Measurements from ENCODE around the gene TIMM29. TPM values are rescaled to one million over a fixed set of nuclear protein-coding genes. Genes with fewer than 3 reads are reported as not detected.

The TIMM29 gene
- total and polyA plus RNA-seq, 9 of the 15 experiments (the other 6 are each of a cell fraction or from before 2014, with no cell fraction given): 2.4 to 29.4 (median 16.3) TPM

DNA sequence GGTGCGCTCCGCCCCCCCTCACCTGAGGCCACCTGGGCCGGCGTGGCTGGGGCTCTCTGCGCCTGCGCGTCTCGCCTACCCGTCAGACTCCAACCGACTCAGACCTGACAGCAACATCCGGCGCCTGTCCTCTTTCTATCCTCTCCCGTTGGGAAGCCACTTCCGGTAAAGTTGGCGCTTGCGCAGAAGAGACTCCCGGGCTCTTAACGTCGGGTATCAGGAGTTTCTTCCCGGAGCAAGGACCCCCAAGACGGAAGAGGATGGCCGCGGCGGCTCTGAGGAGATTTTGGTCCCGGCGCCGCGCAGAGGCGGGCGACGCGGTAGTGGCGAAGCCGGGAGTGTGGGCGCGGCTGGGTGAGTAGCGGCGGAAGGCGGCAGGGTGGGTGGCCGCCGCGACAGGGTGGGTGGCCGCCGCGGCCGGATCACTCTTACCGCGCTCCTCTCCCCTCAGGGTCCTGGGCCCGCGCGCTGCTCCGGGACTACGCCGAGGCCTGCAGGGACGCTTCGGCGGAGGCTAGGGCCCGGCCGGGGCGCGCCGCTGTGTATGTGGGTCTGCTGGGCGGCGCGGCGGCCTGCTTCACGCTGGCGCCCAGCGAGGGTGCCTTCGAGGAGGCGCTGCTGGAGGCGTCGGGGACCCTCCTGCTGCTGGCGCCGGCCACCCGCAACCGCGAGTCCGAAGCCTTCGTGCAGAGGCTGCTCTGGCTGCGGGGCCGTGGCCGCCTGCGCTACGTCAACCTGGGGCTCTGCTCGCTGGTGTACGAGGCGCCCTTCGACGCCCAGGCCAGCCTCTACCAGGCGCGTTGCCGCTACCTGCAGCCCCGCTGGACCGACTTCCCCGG, at the start of gene TIMM29, which contains the start of gene YIPF2 (continued):
- TF ChIP-seq, protein P1, sequence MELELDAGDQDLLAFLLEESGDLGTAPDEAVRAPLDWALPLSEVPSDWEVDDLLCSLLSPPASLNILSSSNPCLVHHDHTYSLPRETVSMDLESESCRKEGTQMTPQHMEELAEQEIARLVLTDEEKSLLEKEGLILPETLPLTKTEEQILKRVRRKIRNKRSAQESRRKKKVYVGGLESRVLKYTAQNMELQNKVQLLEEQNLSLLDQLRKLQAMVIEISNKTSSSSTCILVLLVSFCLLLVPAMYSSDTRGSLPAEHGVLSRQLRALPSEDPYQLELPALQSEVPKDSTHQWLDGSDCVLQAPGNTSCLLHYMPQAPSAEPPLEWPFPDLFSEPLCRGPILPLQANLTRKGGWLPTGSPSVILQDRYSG (tag; conservative IDR thresholded peaks at IDR 0.05; ENCODE audit: low read depth): no peak
- TF ChIP-seq DEAF1 (CRISPR knock-in tag; IDR thresholded peaks at IDR 0.05) (no peak), HDAC2 (IDR thresholded peaks at IDR 0.05) (peak; percentile 64; the same call in 1 of the 2 replicates), CHCHD3 (CRISPR knock-in tag; IDR thresholded peaks at IDR 0.05) (no peak), POLR2A (conservative IDR thresholded peaks at IDR 0.05) (peak; percentile 79)
- TF ChIP-seq, protein P2, sequence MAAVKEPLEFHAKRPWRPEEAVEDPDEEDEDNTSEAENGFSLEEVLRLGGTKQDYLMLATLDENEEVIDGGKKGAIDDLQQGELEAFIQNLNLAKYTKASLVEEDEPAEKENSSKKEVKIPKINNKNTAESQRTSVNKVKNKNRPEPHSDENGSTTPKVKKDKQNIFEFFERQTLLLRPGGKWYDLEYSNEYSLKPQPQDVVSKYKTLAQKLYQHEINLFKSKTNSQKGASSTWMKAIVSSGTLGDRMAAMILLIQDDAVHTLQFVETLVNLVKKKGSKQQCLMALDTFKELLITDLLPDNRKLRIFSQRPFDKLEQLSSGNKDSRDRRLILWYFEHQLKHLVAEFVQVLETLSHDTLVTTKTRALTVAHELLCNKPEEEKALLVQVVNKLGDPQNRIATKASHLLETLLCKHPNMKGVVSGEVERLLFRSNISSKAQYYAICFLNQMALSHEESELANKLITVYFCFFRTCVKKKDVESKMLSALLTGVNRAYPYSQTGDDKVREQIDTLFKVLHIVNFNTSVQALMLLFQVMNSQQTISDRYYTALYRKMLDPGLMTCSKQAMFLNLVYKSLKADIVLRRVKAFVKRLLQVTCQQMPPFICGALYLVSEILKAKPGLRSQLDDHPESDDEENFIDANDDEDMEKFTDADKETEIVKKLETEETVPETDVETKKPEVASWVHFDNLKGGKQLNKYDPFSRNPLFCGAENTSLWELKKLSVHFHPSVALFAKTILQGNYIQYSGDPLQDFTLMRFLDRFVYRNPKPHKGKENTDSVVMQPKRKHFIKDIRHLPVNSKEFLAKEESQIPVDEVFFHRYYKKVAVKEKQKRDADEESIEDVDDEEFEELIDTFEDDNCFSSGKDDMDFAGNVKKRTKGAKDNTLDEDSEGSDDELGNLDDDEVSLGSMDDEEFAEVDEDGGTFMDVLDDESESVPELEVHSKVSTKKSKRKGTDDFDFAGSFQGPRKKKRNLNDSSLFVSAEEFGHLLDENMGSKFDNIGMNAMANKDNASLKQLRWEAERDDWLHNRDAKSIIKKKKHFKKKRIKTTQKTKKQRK (IDR thresholded peaks at IDR 0.05; ENCODE audit: borderline replicate concordance, low read depth, low read length): peak; percentile 29; the same call in 1 of the 2 replicates
- TF ChIP-seq, protein P3, sequence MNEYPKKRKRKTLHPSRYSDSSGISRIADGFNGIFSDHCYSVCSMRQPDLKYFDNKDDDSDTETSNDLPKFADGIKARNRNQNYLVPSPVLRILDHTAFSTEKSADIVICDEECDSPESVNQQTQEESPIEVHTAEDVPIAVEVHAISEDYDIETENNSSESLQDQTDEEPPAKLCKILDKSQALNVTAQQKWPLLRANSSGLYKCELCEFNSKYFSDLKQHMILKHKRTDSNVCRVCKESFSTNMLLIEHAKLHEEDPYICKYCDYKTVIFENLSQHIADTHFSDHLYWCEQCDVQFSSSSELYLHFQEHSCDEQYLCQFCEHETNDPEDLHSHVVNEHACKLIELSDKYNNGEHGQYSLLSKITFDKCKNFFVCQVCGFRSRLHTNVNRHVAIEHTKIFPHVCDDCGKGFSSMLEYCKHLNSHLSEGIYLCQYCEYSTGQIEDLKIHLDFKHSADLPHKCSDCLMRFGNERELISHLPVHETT (CRISPR knock-in tag; conservative IDR thresholded peaks at IDR 0.05 in 1 of 2, IDR thresholded peaks at IDR 0.05 in 1 of 2): peak in 1 of 2 experiments; percentile 96; a peak in 2 of 4 replicates
- TF ChIP-seq, protein P4, sequence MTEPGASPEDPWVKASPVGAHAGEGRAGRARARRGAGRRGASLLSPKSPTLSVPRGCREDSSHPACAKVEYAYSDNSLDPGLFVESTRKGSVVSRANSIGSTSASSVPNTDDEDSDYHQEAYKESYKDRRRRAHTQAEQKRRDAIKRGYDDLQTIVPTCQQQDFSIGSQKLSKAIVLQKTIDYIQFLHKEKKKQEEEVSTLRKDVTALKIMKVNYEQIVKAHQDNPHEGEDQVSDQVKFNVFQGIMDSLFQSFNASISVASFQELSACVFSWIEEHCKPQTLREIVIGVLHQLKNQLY (CRISPR knock-in tag; conservative IDR thresholded peaks at IDR 0.05): no peak

Data from K562 (cell line).